ENCODE data around the gene TMSB4X.
"Not testable (repeated sequence)": the region's sequence is repeated elsewhere in the genome, so short reads cannot be mapped to it uniquely, and the experiment has no call there.

TMSB4X gene

GRCh38 chrX:12974796-12975669 is at the start of gene TMSB4X:
Gene TMSB4X, plus strand, starts transcription at chrX:12975110.
- peak; percentile 63 for DNase-seq (ENCODE audit: low spot score)

- DNase-seq (ENCODE audit: low spot score): no peak
These were observed 45.2 kb upstream of the TMSB4X start for GRCh38 chrX:12929701-12930100.

GRCh38 chrX:12930150-12930549 is 44.8 kb upstream of the TMSB4X start:
- no peak for DNase-seq (ENCODE audit: low spot score)

- no peak for DNase-seq (ENCODE audit: low spot score)
These were observed 42.7 kb upstream of the TMSB4X start for GRCh38 chrX:12932244-12932643.

DNA sequence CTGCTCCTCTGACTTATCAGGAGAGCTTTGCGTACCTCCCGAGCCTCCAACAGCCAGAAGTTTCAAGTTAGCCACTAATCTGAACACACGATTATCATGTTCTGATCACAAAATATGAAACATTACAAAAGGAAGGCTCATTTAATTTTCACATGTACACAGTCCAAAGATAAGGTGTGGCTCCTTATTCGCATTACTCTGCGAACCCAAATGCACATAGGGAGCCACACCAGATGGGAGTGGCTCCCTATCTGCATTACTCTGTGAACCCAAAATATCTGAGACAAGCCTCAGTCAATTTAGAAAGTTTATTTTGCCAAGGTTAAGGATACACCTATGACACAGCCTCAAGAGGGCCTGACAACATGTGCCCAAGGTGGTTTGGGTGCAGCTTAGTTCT is 40.1 kb upstream of the TMSB4X start:
- no peak for DNase-seq (ENCODE audit: low spot score)

DNA sequence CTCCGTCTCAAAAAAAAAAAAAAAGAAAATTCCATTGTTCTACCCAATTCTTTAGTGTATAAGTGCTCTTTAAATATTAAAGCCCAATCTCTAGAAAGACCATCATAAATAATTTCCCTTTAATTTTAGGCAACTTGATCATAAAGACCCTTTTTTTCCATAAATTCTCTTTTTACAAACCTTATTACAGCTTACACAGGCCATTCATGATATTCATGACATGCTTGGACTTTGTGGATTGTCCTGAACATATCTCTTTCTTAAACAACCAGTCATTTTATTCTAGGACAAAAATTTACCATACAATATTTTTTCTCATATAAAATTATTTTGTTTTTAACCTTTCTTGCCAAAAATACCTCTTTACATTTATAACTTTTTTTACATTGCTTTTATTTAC is 38.0 kb upstream of the TMSB4X start:
- no peak for DNase-seq (ENCODE audit: low spot score)

DNA sequence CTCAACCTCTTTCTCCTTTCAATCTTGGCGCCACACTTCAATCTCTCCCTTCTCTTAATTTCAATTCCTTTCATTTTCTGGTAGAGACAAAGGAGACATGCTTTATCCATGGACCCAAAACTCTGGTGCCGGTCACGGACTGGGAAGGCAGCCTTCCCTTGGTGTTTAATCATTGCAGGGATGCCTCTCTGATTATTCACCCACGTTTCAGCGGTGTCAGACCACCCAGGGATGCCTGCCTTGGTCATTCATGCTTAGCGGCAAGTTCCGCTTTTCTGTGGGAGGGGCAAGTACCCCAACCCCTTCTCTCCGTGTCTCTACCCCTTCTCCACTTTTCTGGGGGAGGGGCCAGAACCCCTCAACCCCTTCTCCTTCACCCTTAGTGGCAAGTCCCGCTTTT is 34.4 kb upstream of the TMSB4X start:
- DNase-seq (ENCODE audit: low spot score): not testable (repeated sequence)

- not testable (repeated sequence) for DNase-seq (ENCODE audit: low spot score)
These were observed 31.3 kb upstream of the TMSB4X start for GRCh38 chrX:12943592-12943991.

DNA sequence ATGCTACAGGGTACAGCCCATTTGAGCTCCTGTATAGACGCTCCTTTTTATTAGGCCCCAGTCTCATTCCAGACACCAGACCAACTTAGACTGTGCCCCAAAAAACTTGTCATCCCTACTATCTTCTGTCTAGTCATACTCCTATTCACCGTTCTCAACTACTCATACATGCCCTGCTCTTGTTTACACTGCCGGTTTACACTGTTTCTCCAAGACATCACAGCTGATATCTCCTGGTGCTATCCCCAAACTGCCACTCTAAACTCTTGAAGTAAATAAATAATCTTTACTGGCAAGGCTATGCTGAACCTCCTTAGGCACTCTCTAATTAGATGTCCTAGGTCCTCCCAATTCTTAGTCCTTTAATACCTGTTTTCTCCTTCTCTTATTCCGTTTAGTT is 30.5 kb upstream of the TMSB4X start:
- not testable (repeated sequence) for DNase-seq (ENCODE audit: low spot score)

GRCh38 chrX:12945494-12945893 is 29.4 kb upstream of the TMSB4X start:
- no peak for DNase-seq (ENCODE audit: low spot score)

- no peak for DNase-seq (ENCODE audit: low spot score)
These were observed 28.5 kb upstream of the TMSB4X start for GRCh38 chrX:12946406-12946805.

DNA sequence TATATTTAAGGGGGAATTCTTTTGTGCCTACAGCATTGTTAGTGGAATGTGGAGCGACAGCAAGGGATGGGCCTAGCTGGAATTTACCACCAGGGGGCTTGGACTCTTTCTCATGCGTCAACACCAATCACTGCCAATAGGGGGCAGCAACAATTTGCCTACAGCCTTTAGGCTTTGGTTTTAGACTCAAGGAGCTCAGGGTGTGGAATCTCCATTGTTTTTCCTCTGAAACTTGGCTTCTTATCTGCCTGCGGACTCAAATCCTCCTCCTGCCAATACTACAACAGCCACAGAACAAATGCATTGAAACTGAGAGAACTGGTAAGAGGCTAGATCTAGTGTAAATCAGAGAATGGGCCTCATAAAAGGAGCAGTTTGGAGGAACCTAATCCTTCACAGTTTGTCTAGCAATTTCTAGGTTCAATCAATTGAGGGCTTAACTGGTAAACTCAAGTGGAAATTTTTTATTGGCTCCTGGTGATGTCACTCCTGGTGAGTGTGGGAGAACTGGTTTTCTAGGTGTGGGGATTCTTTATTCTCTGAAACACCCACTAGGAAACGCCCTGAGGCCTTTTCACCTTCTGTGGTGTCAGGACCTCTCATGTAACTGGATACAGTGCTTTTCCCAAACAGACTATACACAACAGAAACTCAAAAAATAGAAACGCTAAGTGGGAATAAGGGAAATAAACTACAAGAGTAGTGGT is 27.9 kb upstream of the TMSB4X start:
- peak; percentile 73 for DNase-seq (ENCODE audit: low spot score)

DNA sequence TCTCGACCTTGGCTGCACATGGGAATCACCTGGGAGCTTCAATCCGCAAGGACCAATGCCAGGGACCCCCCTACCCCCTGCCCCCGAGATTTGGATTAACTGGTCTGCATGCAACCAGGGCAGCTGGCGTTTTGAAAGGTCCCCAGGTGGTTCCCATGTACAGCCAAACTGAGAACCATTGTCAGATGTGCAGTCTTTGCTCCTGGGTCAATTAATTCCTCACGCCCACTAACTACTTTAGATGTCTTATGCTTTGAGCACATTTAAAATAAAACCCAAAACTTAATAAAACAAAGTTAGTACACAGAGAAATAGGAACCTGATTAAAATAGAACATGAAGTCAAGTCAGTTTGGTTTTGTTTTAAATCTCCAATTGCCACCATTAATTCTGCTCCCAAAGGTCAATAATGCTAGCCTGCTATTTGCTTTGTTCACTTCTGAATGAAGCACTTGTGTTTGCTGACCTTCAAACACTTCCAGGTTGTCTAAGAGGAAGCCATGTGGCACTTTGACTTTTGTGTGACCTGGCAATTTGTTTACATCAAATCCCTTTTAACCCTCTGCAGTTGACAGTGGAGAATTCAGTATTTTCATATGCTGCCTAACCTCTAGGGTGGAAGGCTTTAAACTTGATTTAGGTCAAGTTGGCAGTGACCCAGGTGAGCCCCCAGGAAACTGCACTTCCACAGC is 27.2 kb upstream of the TMSB4X start:
- no peak for DNase-seq (ENCODE audit: low spot score)

DNA sequence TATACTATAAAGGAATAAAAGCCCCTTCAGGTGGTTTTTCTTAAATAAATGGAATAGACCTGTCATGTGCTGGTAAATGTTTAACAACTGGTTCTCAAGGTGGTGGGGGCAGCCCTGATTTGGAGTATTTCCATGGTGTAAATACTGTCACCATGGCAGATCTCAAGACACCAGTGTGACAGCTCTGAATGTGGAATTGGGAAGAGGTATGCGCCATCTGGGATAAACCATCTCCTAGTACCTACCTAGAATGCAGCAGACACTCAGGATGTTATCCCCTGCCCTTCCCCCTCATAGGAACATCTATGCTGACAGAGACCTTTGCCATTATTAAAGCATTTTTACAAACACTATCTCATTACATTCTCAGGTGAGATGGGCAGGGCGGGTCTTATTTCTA is 26.4 kb upstream of the TMSB4X start:
- no peak for DNase-seq (ENCODE audit: low spot score)

DNA sequence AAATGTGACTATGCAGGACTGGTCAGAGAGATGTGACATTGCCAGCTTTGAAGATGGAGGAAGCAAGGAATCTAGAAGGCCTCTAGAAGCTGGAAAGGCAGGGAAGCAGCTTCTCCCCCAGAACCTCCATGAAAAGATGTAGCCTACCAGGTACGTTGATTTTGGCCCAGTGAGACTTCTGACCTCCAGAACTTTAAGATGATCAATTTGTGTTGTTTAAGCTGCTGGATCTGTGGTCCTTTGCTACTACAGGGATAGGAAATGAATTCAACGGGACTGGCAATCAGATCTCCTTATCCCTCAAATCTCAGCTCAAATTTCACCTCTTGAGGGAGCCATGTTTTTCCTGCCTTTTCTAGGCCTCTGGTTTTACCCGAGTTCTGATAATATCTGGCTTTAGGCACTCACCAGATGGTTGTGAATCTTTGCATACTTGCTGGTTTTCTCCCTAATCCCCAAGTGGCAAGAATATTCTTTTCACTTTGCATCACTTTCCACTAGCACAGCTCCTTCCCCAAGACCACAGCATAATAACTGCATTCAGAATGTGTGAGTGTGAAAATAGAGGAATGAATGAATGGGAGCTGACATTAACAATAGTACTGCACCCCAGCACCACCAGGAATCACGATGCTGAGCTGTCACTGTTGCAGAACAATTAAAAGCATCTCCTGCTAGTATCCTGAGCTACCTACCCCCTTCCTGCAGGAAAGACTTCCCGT is 25.5 kb upstream of the TMSB4X start:
- no peak for DNase-seq (ENCODE audit: low spot score)

DNA sequence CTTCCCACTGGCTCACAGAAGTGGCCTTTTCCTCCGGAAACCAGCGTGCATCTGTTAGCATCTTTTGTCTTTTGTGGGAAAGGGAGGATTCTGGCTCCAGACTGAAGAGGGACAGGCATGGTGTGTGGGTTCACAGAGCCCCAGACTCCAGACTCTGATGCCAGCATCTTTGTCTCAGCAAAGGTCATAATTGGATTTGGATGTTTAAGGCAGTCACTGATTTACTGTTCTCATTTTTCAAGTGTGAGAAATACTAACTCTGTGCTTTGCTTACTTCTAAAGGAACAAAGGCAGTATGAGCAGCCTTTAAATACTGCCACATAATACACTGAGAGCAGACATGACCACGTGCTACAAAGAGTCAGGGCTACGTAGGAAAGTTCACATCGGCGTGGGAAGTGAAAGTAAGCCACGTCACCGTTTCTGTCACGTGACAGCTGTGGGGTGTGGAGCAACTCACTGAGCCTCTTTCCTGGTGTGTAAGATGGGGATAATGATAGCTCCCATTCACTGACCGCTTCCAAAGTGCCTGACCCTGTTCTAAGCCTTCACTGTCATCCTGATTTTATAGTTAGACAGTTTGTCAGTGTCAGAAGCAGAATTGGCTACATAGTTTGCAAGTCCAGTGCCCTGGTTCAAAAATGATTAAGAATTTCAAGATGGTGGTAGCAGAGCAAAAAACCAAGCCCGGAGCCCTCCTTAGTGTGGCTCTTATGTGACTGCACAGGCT is 24.8 kb upstream of the TMSB4X start:
- peak; percentile 76 for DNase-seq (ENCODE audit: low spot score)

DNA sequence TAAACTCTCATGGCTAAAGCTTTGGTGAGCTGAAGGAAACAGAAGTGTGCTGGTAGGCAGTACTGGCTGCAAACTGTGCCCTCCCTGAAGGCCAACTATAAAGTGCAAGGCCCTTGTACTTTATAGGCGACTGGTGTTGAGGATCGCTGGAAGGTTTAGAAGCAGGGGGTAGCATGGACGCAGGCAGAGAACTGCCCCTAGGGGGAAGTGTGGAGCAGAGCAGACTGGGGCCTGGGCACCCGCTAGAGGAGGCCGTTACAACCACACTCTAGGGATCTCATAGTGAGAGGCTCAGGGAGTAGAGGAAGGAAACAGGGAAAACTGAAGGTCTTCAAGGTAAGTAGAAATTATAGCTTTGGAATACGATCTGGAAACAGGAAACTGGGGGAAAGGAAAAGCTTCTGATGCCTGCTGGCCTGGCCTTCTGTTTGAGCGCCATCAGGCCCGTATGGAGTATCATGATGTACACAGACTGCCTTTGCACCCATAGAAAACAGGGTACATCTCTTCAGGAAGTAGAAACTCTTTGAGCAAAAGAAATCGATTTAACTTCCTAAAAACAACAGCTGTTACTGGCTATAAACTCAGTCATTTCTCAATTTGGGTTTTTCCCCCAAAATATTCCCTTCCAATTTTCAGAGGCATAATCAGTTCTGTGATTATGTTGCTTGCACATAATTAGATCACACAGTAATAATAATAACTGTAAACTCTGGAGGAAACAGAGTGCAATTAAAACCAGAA is 23.9 kb upstream of the TMSB4X start:
- peak; percentile 51 for DNase-seq (ENCODE audit: low spot score)

GRCh38 chrX:12951595-12951975 is 23.3 kb upstream of the TMSB4X start:
- DNase-seq (ENCODE audit: low spot score): no peak

GRCh38 chrX:12953420-12953819 is 21.5 kb upstream of the TMSB4X start:
- no peak for DNase-seq (ENCODE audit: low spot score)

DNA sequence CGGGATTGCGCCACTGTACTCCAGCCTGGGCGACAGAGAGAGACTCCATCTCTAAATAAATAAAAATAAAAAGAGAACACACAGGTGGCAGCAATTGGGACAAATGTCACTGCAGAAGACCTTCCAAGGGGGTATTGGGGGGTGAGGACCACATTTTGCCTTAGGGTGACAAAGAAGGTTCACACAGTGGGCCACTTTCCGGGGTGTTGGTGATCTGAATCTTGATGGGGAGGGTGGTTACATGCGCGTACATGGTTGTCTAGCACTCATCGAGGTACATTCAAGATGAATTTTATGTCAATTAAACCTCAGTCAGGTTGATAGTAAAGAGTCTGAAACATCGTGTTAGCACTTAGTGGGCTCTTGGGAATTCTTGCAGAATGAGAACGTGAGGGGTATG is 20.5 kb upstream of the TMSB4X start:
- no peak for DNase-seq (ENCODE audit: low spot score)

DNA sequence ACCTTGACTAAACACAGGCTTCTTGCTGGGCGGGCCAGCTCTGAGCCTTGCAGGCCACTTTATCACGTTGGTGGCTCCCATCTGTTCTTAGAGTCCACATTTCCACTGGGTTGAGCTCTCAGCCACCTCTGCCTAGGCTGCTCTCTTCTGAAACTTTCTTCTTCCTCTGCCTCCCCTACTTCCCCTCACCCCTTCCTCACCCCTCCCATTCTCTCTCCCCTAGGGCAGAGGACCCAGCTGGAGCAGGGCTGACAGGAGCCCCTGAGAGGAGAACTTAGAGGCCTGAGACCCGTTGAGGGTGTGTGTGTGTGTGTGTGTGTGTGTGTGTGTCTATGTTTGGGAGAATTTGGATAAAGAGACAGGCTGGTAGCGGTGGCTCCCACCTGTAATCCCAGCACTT is 19.9 kb upstream of the TMSB4X start:
- DNase-seq (ENCODE audit: low spot score): no peak

All from hematopoietic multipotent progenitor cell treated with erythropoietin and hydrocortisone succinate and interleukin-3 and kit ligand, for 15 days (in vitro differentiated cells).